Mesothelial cell of epicardium (in vitro differentiated cells): Measurements from ENCODE around the gene PLEKHH1. TPM values are rescaled to one million over a fixed set of nuclear protein-coding genes. Genes with fewer than 3 reads are reported as not detected.
"Not testable (repeated sequence)": the region's sequence is repeated elsewhere in the genome, so short reads cannot be mapped to it uniquely, and the experiment has no call there.

ENCODE experiments used
- DNase-seq, 2 experiments: peaks; one replicate each; pipeline ENCODE4 v3.0.0; 2021; ENCODE audit warnings: low spot score in 2 of 2; ENCODE audit not compliant: unreplicated experiment in 2 of 2
- H3K27ac Mint-ChIP-seq: 2 replicates; pipeline ENCODE4 v1.8.0; 2021; ENCODE audit warnings: mixed read lengths
- H3K27me3 Mint-ChIP-seq: 2 replicates; pipeline ENCODE4 v1.8.0; 2021; ENCODE audit warnings: low read depth, mixed read lengths
- H3K36me3 Mint-ChIP-seq: 2 replicates; pipeline ENCODE4 v1.8.0; 2021; ENCODE audit warnings: mixed read lengths
- H3K4me1 Mint-ChIP-seq: 2 replicates; pipeline ENCODE4 v1.8.0; 2021; ENCODE audit warnings: mixed read lengths
- H3K4me3 Mint-ChIP-seq: 2 replicates; pipeline ENCODE4 v1.8.0; 2021; ENCODE audit warnings: mild to moderate bottlenecking, moderate library complexity, mixed read lengths
- H3K9me3 Mint-ChIP-seq: 2 replicates; pipeline ENCODE4 v1.8.0; 2021; ENCODE audit warnings: mixed read lengths
- total RNA-seq: library from RNA; stranded (reverse); gene quantifications from 3 replicates; pipeline ENCODE4 v1.2.1, GENCODE V29; 2021
- TF ChIP-seq, protein P1 (sequence below): fragments of 200-600 bp; sonication (generic); IDR thresholded peaks from one replicate; pipeline ENCODE4 v1.5.0; 2021; ENCODE audit warnings: antibody characterized with exemption; ENCODE audit not compliant: unreplicated experiment

The PLEKHH1 gene
- total RNA-seq, 1 donor from 2014 or later: 21.4 TPM

DNA sequence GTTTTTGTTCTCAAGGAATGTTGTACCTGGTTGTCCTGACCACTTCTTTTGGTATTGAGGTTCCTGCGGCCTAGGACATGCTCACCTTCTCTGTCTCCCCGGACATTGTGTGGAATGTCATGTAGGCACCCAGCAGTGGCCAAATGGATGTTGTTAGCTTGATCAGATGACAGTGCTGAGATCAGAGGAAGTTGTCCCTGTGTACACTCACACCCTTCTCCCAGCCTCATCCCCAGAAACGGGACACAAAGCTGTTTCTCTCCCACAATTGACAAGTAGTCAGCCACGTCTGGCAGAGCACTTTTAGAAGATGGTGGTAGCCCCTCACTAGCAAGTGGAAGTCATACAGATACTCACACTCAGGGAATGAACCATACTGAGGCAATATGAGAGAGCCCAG is 3.0 kb downstream of the PLEKHH1 start:
- peaks cover 2% of the 10 kb centered on the region for H3K27me3 Mint-ChIP-seq
- TF ChIP-seq, protein P1, sequence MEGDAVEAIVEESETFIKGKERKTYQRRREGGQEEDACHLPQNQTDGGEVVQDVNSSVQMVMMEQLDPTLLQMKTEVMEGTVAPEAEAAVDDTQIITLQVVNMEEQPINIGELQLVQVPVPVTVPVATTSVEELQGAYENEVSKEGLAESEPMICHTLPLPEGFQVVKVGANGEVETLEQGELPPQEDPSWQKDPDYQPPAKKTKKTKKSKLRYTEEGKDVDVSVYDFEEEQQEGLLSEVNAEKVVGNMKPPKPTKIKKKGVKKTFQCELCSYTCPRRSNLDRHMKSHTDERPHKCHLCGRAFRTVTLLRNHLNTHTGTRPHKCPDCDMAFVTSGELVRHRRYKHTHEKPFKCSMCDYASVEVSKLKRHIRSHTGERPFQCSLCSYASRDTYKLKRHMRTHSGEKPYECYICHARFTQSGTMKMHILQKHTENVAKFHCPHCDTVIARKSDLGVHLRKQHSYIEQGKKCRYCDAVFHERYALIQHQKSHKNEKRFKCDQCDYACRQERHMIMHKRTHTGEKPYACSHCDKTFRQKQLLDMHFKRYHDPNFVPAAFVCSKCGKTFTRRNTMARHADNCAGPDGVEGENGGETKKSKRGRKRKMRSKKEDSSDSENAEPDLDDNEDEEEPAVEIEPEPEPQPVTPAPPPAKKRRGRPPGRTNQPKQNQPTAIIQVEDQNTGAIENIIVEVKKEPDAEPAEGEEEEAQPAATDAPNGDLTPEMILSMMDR: no peak
- no peak overlapping the region for H3K27ac Mint-ChIP-seq
- H3K4me3 Mint-ChIP-seq: no peak overlapping the region
- H3K36me3 Mint-ChIP-seq: no peaks in the 10 kb centered on the region
- no peak for DNase-seq
- H3K9me3 Mint-ChIP-seq: no peaks in the 10 kb centered on the region
- peaks cover 5% of the 10 kb centered on the region for H3K4me1 Mint-ChIP-seq

DNA sequence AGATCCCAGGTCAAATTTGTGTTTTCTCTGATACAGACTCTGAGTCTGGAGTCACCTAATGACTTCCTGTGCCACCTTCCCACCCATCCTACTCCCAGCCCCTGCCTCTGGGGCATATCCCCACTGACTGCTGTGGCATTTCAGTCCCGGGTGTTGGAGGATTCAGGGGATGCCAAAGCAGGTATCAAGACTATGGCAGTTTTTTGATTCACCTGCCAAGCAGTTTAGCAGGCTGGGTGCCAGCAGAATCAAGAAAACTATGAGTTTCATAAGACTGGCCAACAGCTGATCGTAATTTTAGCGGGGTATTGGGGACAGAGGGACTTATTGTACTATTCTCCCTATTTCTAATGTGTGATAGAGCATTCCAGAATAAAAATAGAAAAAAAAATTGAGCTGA is 4.6 kb downstream of the PLEKHH1 start:
- H3K27me3 Mint-ChIP-seq: no peaks in the 10 kb centered on the region
- no peaks in the 10 kb centered on the region for H3K36me3 Mint-ChIP-seq
- no peak for DNase-seq
- H3K4me1 Mint-ChIP-seq: peaks cover 15% of the 10 kb centered on the region
- H3K27ac Mint-ChIP-seq: no peak overlapping the region
- no peak overlapping the region for H3K4me3 Mint-ChIP-seq
- H3K9me3 Mint-ChIP-seq: no peaks in the 10 kb centered on the region
- TF ChIP-seq, protein P1: no peak

GRCh38 chr14:67538501-67538900 is 5.4 kb downstream of the PLEKHH1 start:
- no peaks in the 10 kb centered on the region for H3K27me3 Mint-ChIP-seq
- no peak overlapping the region for H3K27ac Mint-ChIP-seq
- TF ChIP-seq, protein P1: no peak
- H3K4me1 Mint-ChIP-seq: peaks cover 15% of the 10 kb centered on the region
- peaks cover 6% of the 10 kb centered on the region for H3K36me3 Mint-ChIP-seq
- no peaks in the 10 kb centered on the region for H3K9me3 Mint-ChIP-seq
- DNase-seq: no peak
- H3K4me3 Mint-ChIP-seq: no peak overlapping the region

GRCh38 chr14:67539116-67539515 is 6.0 kb downstream of the PLEKHH1 start:
- DNase-seq: no peak
- H3K36me3 Mint-ChIP-seq: peaks cover 12% of the 10 kb centered on the region
- H3K9me3 Mint-ChIP-seq: peaks cover under 1% of the 10 kb centered on the region
- no peak overlapping the region for H3K4me3 Mint-ChIP-seq
- TF ChIP-seq, protein P1: no peak
- no peaks in the 10 kb centered on the region for H3K27me3 Mint-ChIP-seq
- H3K4me1 Mint-ChIP-seq: peaks cover 10% of the 10 kb centered on the region
- no peak overlapping the region for H3K27ac Mint-ChIP-seq

GRCh38 chr14:67541448-67542387 is 8.6 kb downstream of the PLEKHH1 start:
- Mint-ChIP-seq H3K4me1 (peaks cover 10% of the 10 kb centered on the region), H3K27me3 (no peaks in the 10 kb centered on the region), H3K27ac (peak overlapping the region; percentile 35), H3K36me3 (peaks cover 24% of the 10 kb centered on the region), H3K9me3 (peaks cover 19% of the 10 kb centered on the region), H3K4me3 (peak overlapping the region; percentile 52)
- DNase-seq: no peak
- TF ChIP-seq, protein P1: no peak

- not testable (repeated sequence) for H3K27me3 Mint-ChIP-seq, H3K27ac Mint-ChIP-seq
- peaks cover 24% of the 10 kb centered on the region for H3K36me3 Mint-ChIP-seq
Observed at GRCh38 chr14:67542620-67543019, 9.5 kb downstream of the PLEKHH1 start.

More at GRCh38 chr14:67542620-67543019, 9.5 kb downstream of the PLEKHH1 start:
- not testable (repeated sequence) for DNase-seq, H3K4me3 Mint-ChIP-seq, H3K4me1 Mint-ChIP-seq
- peaks cover 19% of the 10 kb centered on the region for H3K9me3 Mint-ChIP-seq
